HCT116 (cell line): ENCODE results near the gene CAPN10. TPM values are rescaled to one million over a fixed set of nuclear protein-coding genes. Genes with fewer than 3 reads are reported as not detected.

Source experiments
- ATAC-seq: fragments of 200-7000 bp; cut with Tn5 transposase; 2 replicates; pipeline ENCODE4 v1.9.1; 2020; ENCODE audit warnings: mild to moderate bottlenecking, moderate library complexity
- BruUV-seq: library from RNA; stranded (reverse); fragments of 400-500 nt; replicated peaks from 2 replicates; lab custom pipeline; 2021; lab: Mats Ljungman, UMichigan
- CTCF ChIA-PET: fragments of 300-600 bp; sonication (Branson Sonifier 250); formaldehyde crosslinking; loops from one replicate; lab custom pipeline; 2021; ENCODE audit warnings: antibody characterized with exemption; lab: Charles Lee
- POLR2A ChIA-PET: fragments of 300-600, 350-600 bp; sonication (Branson Sonifier 250); formaldehyde crosslinking; loops from one replicate; lab custom pipeline; 2021; ENCODE audit warnings: antibody characterized with exemption; lab: Charles Lee
- RAD21 ChIA-PET, 2 experiments: fragments of 300-600 bp; sonication (Branson Sonifier 250); formaldehyde crosslinking; loops; one replicate each; lab custom pipeline; 2023; ENCODE audit warnings: low total read pairs in 2 of 2; ENCODE audit not compliant: uncharacterized antibody in 2 of 2, unreplicated experiment in 2 of 2, low non-redundant PET in 1 of 2; lab: Charles Lee
- DNase-seq: peaks from one replicate; pipeline ENCODE4 v3.0.0-alpha.2; 2010; ENCODE audit warnings: low read depth, low spot score
- H2AFZ ChIP-seq: fragments of 200-600 bp; shearing (Covaris generic), sonication (generic); 2 replicates; pipeline ENCODE4 v1.6.1; 2017; ENCODE audit warnings: low read depth, mixed run types, mixed read lengths, antibody characterized with exemption, low read length; ENCODE audit not compliant: poor library complexity, severe bottlenecking
- H3K27ac ChIP-seq: 2 replicates; pipeline ENCODE4 v1.5.1; 2012; ENCODE audit warnings: low read depth, low read length
- H3K27me3 ChIP-seq: fragments of 200-600 bp; sonication (generic); 2 replicates; pipeline ENCODE4 v1.6.1; 2016; ENCODE audit warnings: mixed run types, low read length, mixed read lengths; ENCODE audit not compliant: insufficient read depth
- H3K36me3 ChIP-seq, 2 experiments: fragments of 200-500 bp in 1 of 2; fragments of 200-600 bp in 1 of 2; sonication (Bioruptor generic) in 1 of 2; sonication (generic) in 1 of 2; 2 replicates each; pipeline versions ENCODE4 v1.5.1 to v1.6.1; 2014 to 2016; ENCODE audit warnings: low read length in 2 of 2, inconsistent platforms in 1 of 2, mixed read lengths in 1 of 2, mixed run types in 1 of 2; ENCODE audit not compliant: insufficient read depth in 2 of 2, control insufficient read depth in 1 of 2
- H3K4me1 ChIP-seq, 2 experiments: fragments of 200-600 bp in 1 of 2; sonication (generic) in 1 of 2; 2 replicates each; pipeline versions ENCODE4 v1.5.1 to v1.6.1; 2012 to 2017; ENCODE audit warnings: low read length in 2 of 2, inconsistent platforms in 1 of 2, mild to moderate bottlenecking in 1 of 2, mixed read lengths in 1 of 2, mixed run types in 1 of 2, moderate library complexity in 1 of 2; ENCODE audit not compliant: insufficient read depth in 2 of 2, control insufficient read depth in 1 of 2
- H3K4me2 ChIP-seq: fragments of 200-600 bp; sonication (generic); 2 replicates; pipeline ENCODE4 v1.6.1; 2017; ENCODE audit warnings: mixed run types, low read length, mixed read lengths
- H3K4me3 ChIP-seq, 2 experiments: fragments of 200-600 bp in 1 of 2; sonication (generic) in 1 of 2; replicated peaks in 1 of 2; 2 replicates each; pipeline ENCODE4 v1.5.1; 2011 to 2016; ENCODE audit warnings: low read length in 2 of 2, control low read depth in 1 of 2, low read depth in 1 of 2, mild to moderate bottlenecking in 1 of 2, mixed read lengths in 1 of 2, mixed run types in 1 of 2
- H3K79me2 ChIP-seq: fragments of 200-600 bp; sonication (generic); 2 replicates; pipeline ENCODE4 v1.6.1; 2017; ENCODE audit warnings: mild to moderate bottlenecking, mixed run types, low read length, moderate library complexity, mixed read lengths; ENCODE audit not compliant: insufficient read depth
- H3K9ac ChIP-seq: fragments of 200-600 bp; sonication (generic); 2 replicates; pipeline ENCODE4 v1.6.1; 2016; ENCODE audit warnings: low read length, mixed read lengths
- H3K9me2 ChIP-seq: fragments of 200-600 bp; sonication (generic), shearing (Covaris generic); 2 replicates; pipeline ENCODE4 v1.6.1; 2017; ENCODE audit warnings: mixed run types, mild to moderate bottlenecking, moderate library complexity; ENCODE audit not compliant: insufficient read depth
- H3K9me3 ChIP-seq, 2 experiments: fragments of 200-500 bp in 1 of 2; fragments of 200-600 bp in 1 of 2; sonication (Bioruptor generic) in 1 of 2; sonication (generic) in 1 of 2; 2 replicates each; pipeline ENCODE4 v1.6.1; 2014 to 2017; ENCODE audit warnings: low read length in 2 of 2, mixed read lengths in 2 of 2, inconsistent platforms in 1 of 2, low read depth in 1 of 2, mild to moderate bottlenecking in 1 of 2, mixed run types in 1 of 2, moderate library complexity in 1 of 2; ENCODE audit not compliant: control insufficient read depth in 1 of 2, insufficient read depth in 1 of 2
- H4K20me1 ChIP-seq: fragments of 200-600 bp; sonication (generic), shearing (Covaris generic); 2 replicates; pipeline ENCODE4 v1.6.1; 2017; ENCODE audit warnings: mixed run types, mild to moderate bottlenecking, moderate library complexity; ENCODE audit not compliant: insufficient read depth
- CBX3 ChIP-seq: IDR thresholded peaks from 2 replicates; pipeline ENCODE4 v1.6.1; 2012; ENCODE audit warnings: low read depth
- CEBPB ChIP-seq: IDR thresholded peaks from 2 replicates; pipeline ENCODE4 v1.6.1; 2012; ENCODE audit warnings: low read depth
- ELF1 ChIP-seq: IDR thresholded peaks from 2 replicates; pipeline ENCODE4 v1.6.1; 2012; ENCODE audit warnings: low read depth, borderline replicate concordance
- POLR2A ChIP-seq: IDR thresholded peaks from 2 replicates; pipeline ENCODE4 v1.7.0; 2011; ENCODE audit warnings: borderline replicate concordance; ENCODE audit not compliant: insufficient read depth, insufficient read length; ENCODE audit errors: extremely low read depth
- POLR2AphosphoS5 ChIP-seq: IDR thresholded peaks from 2 replicates; pipeline ENCODE4 v1.6.1; 2011; ENCODE audit warnings: mild to moderate bottlenecking, low read depth, low read length, moderate library complexity
- RAD21 ChIP-seq: IDR thresholded peaks from 2 replicates; pipeline ENCODE4 v1.6.1; 2012; ENCODE audit warnings: low read depth, mild to moderate bottlenecking
- SIN3A ChIP-seq: IDR thresholded peaks from 2 replicates; pipeline ENCODE4 v1.6.1; 2012; ENCODE audit warnings: low read depth
- SP1 ChIP-seq: IDR thresholded peaks from 2 replicates; pipeline ENCODE4 v1.6.1; 2012; ENCODE audit warnings: low read depth
- ZFX ChIP-seq: fragments of 450-650 bp; IDR thresholded peaks from 2 replicates; pipeline ENCODE4 v1.6.1; 2017
- intact Hi-C: fragments of 100-400 bp; cut with micrococcal nuclease; formaldehyde crosslinking; loops from 2 replicates; pipeline ENCODE4 v1.10.0; 2022
- total RNA-seq: library from RNA; stranded (reverse); gene quantifications from one replicate; pipeline ENCODE4 v1.2.1, GENCODE V29; 2021; ENCODE audit not compliant: unreplicated experiment
- TF ChIP-seq, protein P1 (sequence below), 3 experiments: fragments of 200-600 bp in 1 of 3; sonication (generic) in 1 of 3; IDR thresholded peaks in 2 of 3; conservative IDR thresholded peaks in 1 of 3; 2 replicates each; pipeline ENCODE4 v1.5.1; 2012 to 2017; ENCODE audit warnings: low read depth in 2 of 3, low read length in 2 of 3, antibody characterized with exemption in 1 of 3, borderline replicate concordance in 1 of 3, control low read depth in 1 of 3, mild to moderate bottlenecking in 1 of 3, mixed read lengths in 1 of 3, mixed run types in 1 of 3, moderate library complexity in 1 of 3; ENCODE audit not compliant: insufficient read depth in 1 of 3
- TF ChIP-seq, protein P2 (sequence below): IDR thresholded peaks from 2 replicates; pipeline ENCODE4 v1.6.1; 2011; ENCODE audit warnings: mild to moderate bottlenecking, low read length, moderate library complexity; ENCODE audit not compliant: insufficient replicate concordance; ENCODE audit errors: extremely low read depth
- TF ChIP-seq, protein P3 (sequence below): IDR thresholded peaks from 2 replicates; pipeline ENCODE4 v1.6.1; 2012

Gene CAPN10
- total RNA-seq, 1 experiment from 2014 or later = 40.7 TPM

DNA sequence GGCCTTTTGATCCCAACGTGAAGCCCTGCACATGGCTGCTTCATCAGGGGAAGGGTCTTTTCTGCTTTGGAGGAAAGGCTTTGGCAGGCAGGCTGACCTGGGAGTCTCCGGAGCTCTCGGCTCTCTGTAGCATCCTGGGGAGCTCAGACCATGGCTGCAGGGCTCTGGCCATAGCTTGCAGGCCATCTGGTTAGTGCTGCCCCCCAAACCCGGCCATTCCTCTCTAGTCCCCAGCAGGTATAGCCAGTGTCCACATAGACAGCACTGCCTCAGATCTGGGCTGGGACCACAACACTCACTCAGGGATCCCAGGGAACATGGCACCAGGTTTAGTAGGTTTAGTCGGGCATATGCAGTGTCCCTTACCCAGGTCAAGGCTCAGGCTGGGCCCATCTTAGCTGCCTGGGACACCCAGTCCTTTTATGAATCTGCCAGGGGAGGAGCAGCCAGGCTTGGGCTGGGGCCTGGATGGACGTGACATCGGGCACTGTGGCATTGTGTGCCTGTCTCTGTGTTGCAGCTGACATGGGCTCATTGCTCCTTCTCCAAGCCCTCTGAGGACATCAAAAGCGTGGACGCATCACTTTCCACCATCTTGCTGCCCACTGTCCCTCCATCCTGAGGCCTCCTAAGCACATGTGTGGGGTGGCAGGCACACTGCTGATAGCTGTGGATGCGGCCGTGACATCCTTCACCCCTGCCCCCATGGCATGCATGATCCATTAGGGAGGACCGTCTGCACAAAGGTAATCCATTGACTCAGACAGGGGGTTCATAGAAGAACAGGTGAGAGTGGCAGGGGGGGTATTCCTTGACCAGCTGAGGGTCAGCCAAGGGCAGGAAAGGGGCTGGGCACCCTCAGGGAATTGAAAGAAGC, 19.6 kb downstream of the CAPN10 start (continued):
- TF ChIP-seq POLR2AphosphoS5 (no peak), POLR2A (no peak), SP1 (no peak), RAD21 (no peak)
- TF ChIP-seq, protein P1, sequence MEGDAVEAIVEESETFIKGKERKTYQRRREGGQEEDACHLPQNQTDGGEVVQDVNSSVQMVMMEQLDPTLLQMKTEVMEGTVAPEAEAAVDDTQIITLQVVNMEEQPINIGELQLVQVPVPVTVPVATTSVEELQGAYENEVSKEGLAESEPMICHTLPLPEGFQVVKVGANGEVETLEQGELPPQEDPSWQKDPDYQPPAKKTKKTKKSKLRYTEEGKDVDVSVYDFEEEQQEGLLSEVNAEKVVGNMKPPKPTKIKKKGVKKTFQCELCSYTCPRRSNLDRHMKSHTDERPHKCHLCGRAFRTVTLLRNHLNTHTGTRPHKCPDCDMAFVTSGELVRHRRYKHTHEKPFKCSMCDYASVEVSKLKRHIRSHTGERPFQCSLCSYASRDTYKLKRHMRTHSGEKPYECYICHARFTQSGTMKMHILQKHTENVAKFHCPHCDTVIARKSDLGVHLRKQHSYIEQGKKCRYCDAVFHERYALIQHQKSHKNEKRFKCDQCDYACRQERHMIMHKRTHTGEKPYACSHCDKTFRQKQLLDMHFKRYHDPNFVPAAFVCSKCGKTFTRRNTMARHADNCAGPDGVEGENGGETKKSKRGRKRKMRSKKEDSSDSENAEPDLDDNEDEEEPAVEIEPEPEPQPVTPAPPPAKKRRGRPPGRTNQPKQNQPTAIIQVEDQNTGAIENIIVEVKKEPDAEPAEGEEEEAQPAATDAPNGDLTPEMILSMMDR (IDR thresholded peaks at IDR 0.05 in 2 of 3, conservative IDR thresholded peaks at IDR 0.05 in 1 of 3; ENCODE audit: borderline replicate concordance in 1 of 3, insufficient read depth in 1 of 3, low read depth in 2 of 3, low read length in 2 of 3) = no peak
- TF ChIP-seq, protein P2, sequence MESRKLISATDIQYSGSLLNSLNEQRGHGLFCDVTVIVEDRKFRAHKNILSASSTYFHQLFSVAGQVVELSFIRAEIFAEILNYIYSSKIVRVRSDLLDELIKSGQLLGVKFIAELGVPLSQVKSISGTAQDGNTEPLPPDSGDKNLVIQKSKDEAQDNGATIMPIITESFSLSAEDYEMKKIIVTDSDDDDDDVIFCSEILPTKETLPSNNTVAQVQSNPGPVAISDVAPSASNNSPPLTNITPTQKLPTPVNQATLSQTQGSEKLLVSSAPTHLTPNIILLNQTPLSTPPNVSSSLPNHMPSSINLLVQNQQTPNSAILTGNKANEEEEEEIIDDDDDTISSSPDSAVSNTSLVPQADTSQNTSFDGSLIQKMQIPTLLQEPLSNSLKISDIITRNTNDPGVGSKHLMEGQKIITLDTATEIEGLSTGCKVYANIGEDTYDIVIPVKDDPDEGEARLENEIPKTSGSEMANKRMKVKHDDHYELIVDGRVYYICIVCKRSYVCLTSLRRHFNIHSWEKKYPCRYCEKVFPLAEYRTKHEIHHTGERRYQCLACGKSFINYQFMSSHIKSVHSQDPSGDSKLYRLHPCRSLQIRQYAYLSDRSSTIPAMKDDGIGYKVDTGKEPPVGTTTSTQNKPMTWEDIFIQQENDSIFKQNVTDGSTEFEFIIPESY = no peak

DNA sequence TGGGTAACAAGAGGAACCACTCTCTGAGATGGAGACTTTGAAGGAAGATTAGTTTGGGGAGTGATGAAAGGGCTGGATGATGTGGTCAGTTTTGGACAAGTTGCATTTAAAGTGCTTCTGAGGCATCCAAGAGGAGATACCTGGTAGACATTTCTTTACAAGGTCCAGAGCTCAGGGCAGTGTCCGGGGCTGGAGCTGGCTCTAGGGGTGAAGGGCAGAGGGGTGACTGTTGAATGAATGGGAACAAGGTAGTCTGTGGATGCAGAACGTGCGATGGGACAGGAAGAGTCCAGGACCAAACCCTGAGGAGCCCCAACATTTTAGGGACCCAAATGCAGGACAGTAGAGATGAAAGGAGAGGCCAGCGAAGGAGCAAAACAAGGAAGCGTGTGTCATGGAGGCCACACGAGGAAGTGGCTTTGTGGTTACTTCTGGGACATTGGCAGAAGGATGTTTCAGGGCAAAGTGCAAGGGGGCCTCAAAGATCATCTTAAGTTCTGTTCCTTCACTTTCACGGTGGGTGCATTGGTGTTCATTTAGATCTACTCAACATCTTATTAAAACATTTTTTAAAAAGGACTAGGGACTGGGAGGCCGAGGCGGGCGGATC, 25.2 kb downstream of the CAPN10 start:
- CTCF ChIA-PET = no interaction called here
- no peak for TF ChIP-seq SIN3A
- TF ChIP-seq CEBPB = no peak
- TF ChIP-seq, protein P1 (IDR thresholded peaks at IDR 0.05 in 2 of 3, conservative IDR thresholded peaks at IDR 0.05 in 1 of 3; ENCODE audit: borderline replicate concordance in 1 of 3, insufficient read depth in 1 of 3, low read depth in 2 of 3, low read length in 2 of 3) = no peak
- no peak for TF ChIP-seq RAD21
- TF ChIP-seq, protein P3, sequence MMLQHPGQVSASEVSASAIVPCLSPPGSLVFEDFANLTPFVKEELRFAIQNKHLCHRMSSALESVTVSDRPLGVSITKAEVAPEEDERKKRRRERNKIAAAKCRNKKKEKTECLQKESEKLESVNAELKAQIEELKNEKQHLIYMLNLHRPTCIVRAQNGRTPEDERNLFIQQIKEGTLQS = no peak
- TF ChIP-seq CBX3 = no peak
- TF ChIP-seq ELF1 = no peak
- TF ChIP-seq ZFX = no peak

More for the DNA sequence above, 25.2 kb downstream of the CAPN10 start:
- POLR2A ChIA-PET = no interaction called here
- H3K27me3 ChIP-seq = no peaks in the 10 kb centered on the region
- H3K9me3 ChIP-seq = peaks cover 0 to 5% of the 10 kb centered on the region in 2 experiments; a peak in 2 of 4 replicates
- RAD21 ChIA-PET = no interaction called here
- H4K20me1 ChIP-seq = no peaks in the 10 kb centered on the region
- no peak overlapping the region for H3K4me3 ChIP-seq
- no peaks in the 10 kb centered on the region for H3K9me2 ChIP-seq
- no peak overlapping the region for H3K9ac ChIP-seq
- BruUV-seq = no TSS peak
- H3K36me3 ChIP-seq = no peaks in the 10 kb centered on the region
- no peak overlapping the region for H2AFZ ChIP-seq
- H3K4me2 ChIP-seq = no peak overlapping the region
- intact Hi-C loops = no loop called here
- no peak for DNase-seq
- no peak overlapping the region for H3K27ac ChIP-seq
- no peaks in the 10 kb centered on the region for H3K79me2 ChIP-seq
- no peaks in the 10 kb centered on the region for H3K4me1 ChIP-seq
- no peak for ATAC-seq
